ENCODE results near the gene ZNF281. TPM values are rescaled to one million over a fixed set of nuclear protein-coding genes. Genes with fewer than 3 reads are reported as not detected.

Gene ZNF281
- polyA plus RNA-seq, 1 donor (not counting 4 experiments of a cell fraction or from before 2014, with no cell fraction given), result 14.7 TPM

- Histone ChIP-seq H3K27me3 (ENCODE audit: control insufficient read depth, extremely low read depth, insufficient read depth, low read length) (no peaks in the 10 kb centered on the region), H3K36me3 (ENCODE audit: control insufficient read depth in 2 of 2, extremely low read depth in 1 of 2, insufficient read depth in 2 of 2, low read length in 2 of 2) (no peaks in the 10 kb centered on the region), H3K4me2 (ENCODE audit: control insufficient read depth, extremely low read depth, insufficient read depth, low read depth, low read length) (no peak overlapping the region), H3K9me3 (ENCODE audit: control insufficient read depth, low read depth, low read length) (no peaks in the 10 kb centered on the region), H2AFZ (ENCODE audit: control insufficient read depth, low read length) (no peak overlapping the region), H3K79me2 (ENCODE audit: control insufficient read depth, insufficient read depth, low read length) (no peaks in the 10 kb centered on the region), H3K27ac (ENCODE audit: control insufficient read depth, insufficient read depth, low read length) (no peak overlapping the region), H4K20me1 (ENCODE audit: control insufficient read depth, extremely low read depth, insufficient read depth, low read length) (no peaks in the 10 kb centered on the region), H3K4me3 (ENCODE audit: control insufficient read depth in 2 of 3, extremely low read depth in 1 of 3, insufficient read depth in 2 of 3, low read depth in 1 of 3, low read length in 3 of 3) (no peak overlapping the region), H3K9ac (ENCODE audit: control insufficient read depth, extremely low read depth, insufficient read depth, low read length) (no peak overlapping the region), H3K4me1 (ENCODE audit: control insufficient read depth, extremely low read depth, insufficient read depth, low read length) (no peaks in the 10 kb centered on the region), H3K9me1 (ENCODE audit: control insufficient read depth, extremely low read depth, insufficient read depth, low read length) (no peaks in the 10 kb centered on the region)
- FAIRE-seq (no peak), DNase-seq (ENCODE audit: low read depth, low spot score) (no peak)
- dilution Hi-C loops (cut with MboI; ENCODE audit: extremely low pct_ligation_motif_present, low sequenced_read_pairs), result no loop called here
- no peak for TF ChIP-seq EZH2 (IDR thresholded peaks at IDR 0.05; ENCODE audit: low read length)
- TF ChIP-seq, protein P1, sequence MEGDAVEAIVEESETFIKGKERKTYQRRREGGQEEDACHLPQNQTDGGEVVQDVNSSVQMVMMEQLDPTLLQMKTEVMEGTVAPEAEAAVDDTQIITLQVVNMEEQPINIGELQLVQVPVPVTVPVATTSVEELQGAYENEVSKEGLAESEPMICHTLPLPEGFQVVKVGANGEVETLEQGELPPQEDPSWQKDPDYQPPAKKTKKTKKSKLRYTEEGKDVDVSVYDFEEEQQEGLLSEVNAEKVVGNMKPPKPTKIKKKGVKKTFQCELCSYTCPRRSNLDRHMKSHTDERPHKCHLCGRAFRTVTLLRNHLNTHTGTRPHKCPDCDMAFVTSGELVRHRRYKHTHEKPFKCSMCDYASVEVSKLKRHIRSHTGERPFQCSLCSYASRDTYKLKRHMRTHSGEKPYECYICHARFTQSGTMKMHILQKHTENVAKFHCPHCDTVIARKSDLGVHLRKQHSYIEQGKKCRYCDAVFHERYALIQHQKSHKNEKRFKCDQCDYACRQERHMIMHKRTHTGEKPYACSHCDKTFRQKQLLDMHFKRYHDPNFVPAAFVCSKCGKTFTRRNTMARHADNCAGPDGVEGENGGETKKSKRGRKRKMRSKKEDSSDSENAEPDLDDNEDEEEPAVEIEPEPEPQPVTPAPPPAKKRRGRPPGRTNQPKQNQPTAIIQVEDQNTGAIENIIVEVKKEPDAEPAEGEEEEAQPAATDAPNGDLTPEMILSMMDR (optimal IDR thresholded peaks at IDR 0.05 in 1 of 3, IDR thresholded peaks at IDR 0.05 in 1 of 3, conservative IDR thresholded peaks at IDR 0.05 in 1 of 3; ENCODE audit: extremely low read depth in 1 of 3, insufficient read depth in 2 of 3, low read length in 3 of 3), result no peak
Measured at GRCh38 chr1:200422211-200422610, 12.4 kb upstream of the ZNF281 start.

GRCh38 chr1:200415789-200416593, 6.2 kb upstream of the ZNF281 start:
- DNase-seq (ENCODE audit: low read depth, low spot score), result peak; percentile 45
- peak; percentile 67 for FAIRE-seq
- Histone ChIP-seq H3K27me3 (ENCODE audit: control insufficient read depth, extremely low read depth, insufficient read depth, low read length) (no peaks in the 10 kb centered on the region), H3K79me2 (ENCODE audit: control insufficient read depth, insufficient read depth, low read length) (no peaks in the 10 kb centered on the region), H3K4me2 (ENCODE audit: control insufficient read depth, extremely low read depth, insufficient read depth, low read depth, low read length) (peak overlapping the region; percentile 88), H3K9ac (ENCODE audit: control insufficient read depth, extremely low read depth, insufficient read depth, low read length) (peak overlapping the region; percentile 76), H3K4me3 (ENCODE audit: control insufficient read depth in 2 of 3, extremely low read depth in 1 of 3, insufficient read depth in 2 of 3, low read depth in 1 of 3, low read length in 3 of 3) (peak overlapping the region in 2 of 3 experiments; percentile 38 to 39), H3K27ac (ENCODE audit: control insufficient read depth, insufficient read depth, low read length) (peak overlapping the region; percentile 99), H3K9me3 (ENCODE audit: control insufficient read depth, low read depth, low read length) (no peaks in the 10 kb centered on the region), H2AFZ (ENCODE audit: control insufficient read depth, low read length) (peak overlapping the region; percentile 6), H3K4me1 (ENCODE audit: control insufficient read depth, extremely low read depth, insufficient read depth, low read length) (peaks cover 14% of the 10 kb centered on the region), H4K20me1 (ENCODE audit: control insufficient read depth, extremely low read depth, insufficient read depth, low read length) (no peaks in the 10 kb centered on the region), H3K9me1 (ENCODE audit: control insufficient read depth, extremely low read depth, insufficient read depth, low read length) (no peaks in the 10 kb centered on the region), H3K36me3 (ENCODE audit: control insufficient read depth in 2 of 2, extremely low read depth in 1 of 2, insufficient read depth in 2 of 2, low read length in 2 of 2) (no peaks in the 10 kb centered on the region)
- dilution Hi-C loops (cut with MboI; ENCODE audit: extremely low pct_ligation_motif_present, low sequenced_read_pairs), result no loop called here
- TF ChIP-seq, protein P1 (optimal IDR thresholded peaks at IDR 0.05 in 1 of 3, IDR thresholded peaks at IDR 0.05 in 1 of 3, conservative IDR thresholded peaks at IDR 0.05 in 1 of 3; ENCODE audit: extremely low read depth in 1 of 3, insufficient read depth in 2 of 3, low read length in 3 of 3), result no peak
- TF ChIP-seq EZH2 (IDR thresholded peaks at IDR 0.05; ENCODE audit: low read length), result no peak
